ENCODE results near the gene DERL2. TPM values are rescaled to one million over a fixed set of nuclear protein-coding genes. Genes with fewer than 3 reads are reported as not detected.
A peak's percentile ranks its signal among the peaks of the same experiment; 100 is the strongest.

Gene DERL2
- total RNA-seq, 1 experiment from 2014 or later = 38.7 TPM

DNA sequence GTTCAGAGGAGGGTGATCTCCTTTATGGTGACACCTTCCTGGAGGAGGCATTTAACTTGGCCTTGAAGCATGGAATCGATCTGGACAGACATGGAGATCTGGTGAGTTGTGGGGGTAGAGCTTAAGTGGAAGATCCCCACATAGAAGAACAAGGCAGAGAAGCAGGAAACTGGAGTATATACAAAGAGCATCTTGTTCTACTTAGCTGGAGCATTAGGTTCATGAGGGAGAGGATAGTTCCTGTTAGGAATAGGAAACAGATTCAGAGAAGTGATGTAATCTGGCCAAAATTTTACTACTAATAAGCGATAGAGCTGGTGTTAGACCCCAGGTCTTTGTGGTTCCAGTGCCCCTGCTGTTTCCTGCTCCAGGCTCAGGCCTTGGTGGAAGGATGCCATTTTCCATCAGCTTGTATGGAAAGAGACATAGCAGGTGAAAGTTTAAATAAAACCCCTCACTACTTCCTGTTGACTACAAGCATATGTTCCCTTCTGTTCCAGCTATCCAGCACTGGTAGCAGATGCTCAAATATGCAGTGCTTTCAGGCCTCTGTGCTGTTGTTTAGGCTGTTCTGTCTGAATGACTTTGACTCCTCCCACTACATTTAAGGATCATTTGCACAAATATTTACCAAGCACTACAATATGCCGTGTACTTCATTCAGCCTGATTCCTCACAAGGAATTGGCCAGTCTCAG is 56.6 kb downstream of the DERL2 start:
- no peak for TF ChIP-seq EZH2 (IDR thresholded peaks at IDR 0.05; ENCODE audit: low read length, unreplicated experiment)
- no peak for TF ChIP-seq EZH2phosphoT487 (IDR thresholded peaks at IDR 0.05; ENCODE audit: borderline replicate concordance, low read length)
- TF ChIP-seq, protein P1, sequence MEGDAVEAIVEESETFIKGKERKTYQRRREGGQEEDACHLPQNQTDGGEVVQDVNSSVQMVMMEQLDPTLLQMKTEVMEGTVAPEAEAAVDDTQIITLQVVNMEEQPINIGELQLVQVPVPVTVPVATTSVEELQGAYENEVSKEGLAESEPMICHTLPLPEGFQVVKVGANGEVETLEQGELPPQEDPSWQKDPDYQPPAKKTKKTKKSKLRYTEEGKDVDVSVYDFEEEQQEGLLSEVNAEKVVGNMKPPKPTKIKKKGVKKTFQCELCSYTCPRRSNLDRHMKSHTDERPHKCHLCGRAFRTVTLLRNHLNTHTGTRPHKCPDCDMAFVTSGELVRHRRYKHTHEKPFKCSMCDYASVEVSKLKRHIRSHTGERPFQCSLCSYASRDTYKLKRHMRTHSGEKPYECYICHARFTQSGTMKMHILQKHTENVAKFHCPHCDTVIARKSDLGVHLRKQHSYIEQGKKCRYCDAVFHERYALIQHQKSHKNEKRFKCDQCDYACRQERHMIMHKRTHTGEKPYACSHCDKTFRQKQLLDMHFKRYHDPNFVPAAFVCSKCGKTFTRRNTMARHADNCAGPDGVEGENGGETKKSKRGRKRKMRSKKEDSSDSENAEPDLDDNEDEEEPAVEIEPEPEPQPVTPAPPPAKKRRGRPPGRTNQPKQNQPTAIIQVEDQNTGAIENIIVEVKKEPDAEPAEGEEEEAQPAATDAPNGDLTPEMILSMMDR (conservative IDR thresholded peaks at IDR 0.05; ENCODE audit: low read depth, low read length) = no peak
- Histone ChIP-seq H3K9ac (ENCODE audit: low read length) (no peak overlapping the region), H3K9me2 (replicated peaks; ENCODE audit: low read length) (no peaks in the 10 kb centered on the region), H3K4me2 (ENCODE audit: low read length) (no peak overlapping the region), H3K27me3 (ENCODE audit: low read length) (no peaks in the 10 kb centered on the region), H2AFZ (ENCODE audit: low read length) (no peak overlapping the region), H3K4me1 (ENCODE audit: insufficient read depth, low read length) (no peaks in the 10 kb centered on the region), H3K36me3 (ENCODE audit: low read depth, low read length) (peaks cover 42% of the 10 kb centered on the region), H3F3A (ENCODE audit: low read length, unreplicated experiment) (peaks cover 4% of the 10 kb centered on the region), H3K27ac (ENCODE audit: low read length) (no peak overlapping the region), H3K9me3 (ENCODE audit: low read length) (no peaks in the 10 kb centered on the region), H4K20me1 (ENCODE audit: low read length) (no peaks in the 10 kb centered on the region), H3K79me2 (ENCODE audit: low read length) (no peaks in the 10 kb centered on the region), H3K4me3 (ENCODE audit: low read length) (no peak overlapping the region)
- POLR2A ChIA-PET (ENCODE audit: unreplicated experiment) = no interaction called here
- CTCF ChIA-PET = no interaction called here
- ATAC-seq = peak; percentile 48; the same call in 1 of the 2 replicates
- no peak for DNase-seq
- BruUV-seq (replicated peaks) = no TSS peak
- intact Hi-C loops (cut with micrococcal nuclease) = no loop called here

DNA sequence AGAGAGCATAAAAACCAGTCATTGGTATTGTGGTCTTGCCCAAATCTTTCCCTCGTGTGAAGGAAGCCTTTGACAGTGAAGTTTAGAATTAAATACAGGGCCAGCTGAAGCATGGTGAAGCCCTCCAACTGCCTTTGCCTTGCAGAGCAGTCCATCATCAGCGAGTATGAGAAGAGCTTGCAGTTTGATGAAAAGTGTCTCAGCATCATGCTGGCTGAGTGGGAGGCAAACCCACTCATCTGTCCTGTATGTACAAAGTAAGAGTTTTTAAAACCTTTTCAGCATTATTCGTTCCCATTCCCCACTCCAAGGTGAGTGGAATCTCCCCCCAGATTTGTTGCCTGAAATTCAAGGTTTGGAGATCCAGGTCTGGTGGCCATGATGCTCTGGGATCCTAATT is 60.2 kb downstream of the DERL2 start:
- ATAC-seq (no peak), DNase-seq (no peak)
- no peaks in the 10 kb centered on the region for H3K27me3 ChIP-seq (ENCODE audit: low read length)
- CTCF ChIA-PET = no interaction called here
- no peak overlapping the region for H3K27ac ChIP-seq (ENCODE audit: low read length)
- no peak overlapping the region for H3K4me3 ChIP-seq (ENCODE audit: low read length)
- H3K79me2 ChIP-seq (ENCODE audit: low read length) = peaks cover 16% of the 10 kb centered on the region
- no peak overlapping the region for H2AFZ ChIP-seq (ENCODE audit: low read length)
- no peak overlapping the region for H3K4me2 ChIP-seq (ENCODE audit: low read length)
- H3K4me1 ChIP-seq (ENCODE audit: insufficient read depth, low read length) = peaks cover 18% of the 10 kb centered on the region
- POLR2A ChIA-PET (ENCODE audit: unreplicated experiment) = no interaction called here
- no peaks in the 10 kb centered on the region for H3K9me3 ChIP-seq (ENCODE audit: low read length)
- no TSS peak for BruUV-seq (replicated peaks)
- H3K9ac ChIP-seq (ENCODE audit: low read length) = no peak overlapping the region
- no peaks in the 10 kb centered on the region for H4K20me1 ChIP-seq (ENCODE audit: low read length)
- TF ChIP-seq EZH2 (IDR thresholded peaks at IDR 0.05; ENCODE audit: low read length, unreplicated experiment) = no peak
- no peak for TF ChIP-seq EZH2phosphoT487 (IDR thresholded peaks at IDR 0.05; ENCODE audit: borderline replicate concordance, low read length)
- TF ChIP-seq, protein P1 (conservative IDR thresholded peaks at IDR 0.05; ENCODE audit: low read depth, low read length) = no peak
- peaks cover 23% of the 10 kb centered on the region for H3K36me3 ChIP-seq (ENCODE audit: low read depth, low read length)
- intact Hi-C loops (cut with micrococcal nuclease) = no loop called here
- no peaks in the 10 kb centered on the region for H3F3A ChIP-seq (ENCODE audit: low read length, unreplicated experiment)
- H3K9me2 ChIP-seq (replicated peaks; ENCODE audit: low read length) = no peaks in the 10 kb centered on the region

DNA sequence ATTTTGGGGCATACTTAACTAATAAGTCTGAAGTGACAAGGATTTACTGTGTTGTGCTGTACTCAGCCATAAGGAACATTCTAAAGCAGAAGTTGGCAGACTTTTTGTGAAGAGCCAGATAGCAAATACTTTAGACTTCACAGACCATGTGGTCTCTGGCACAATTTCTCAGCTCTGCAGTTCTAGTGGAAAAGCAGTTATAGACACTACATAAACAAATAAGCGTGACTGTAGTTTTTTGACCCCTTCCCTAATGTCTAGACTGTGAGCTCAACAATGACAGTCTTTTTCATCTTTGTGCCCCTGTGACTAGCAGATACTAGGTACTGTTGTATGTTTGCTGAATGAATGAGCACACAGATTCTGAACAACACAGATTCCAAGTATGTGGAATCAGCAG is 61.1 kb downstream of the DERL2 start:
- H3K27me3 ChIP-seq (ENCODE audit: low read length) = no peaks in the 10 kb centered on the region
- no TSS peak for BruUV-seq (replicated peaks)
- intact Hi-C loops (cut with micrococcal nuclease) = no loop called here
- H3K9me2 ChIP-seq (replicated peaks; ENCODE audit: low read length) = no peaks in the 10 kb centered on the region
- peaks cover 20% of the 10 kb centered on the region for H3K4me1 ChIP-seq (ENCODE audit: insufficient read depth, low read length)
- ATAC-seq = no peak
- peaks cover 23% of the 10 kb centered on the region for H3K36me3 ChIP-seq (ENCODE audit: low read depth, low read length)
- H4K20me1 ChIP-seq (ENCODE audit: low read length) = no peaks in the 10 kb centered on the region
- H3K79me2 ChIP-seq (ENCODE audit: low read length) = peaks cover 24% of the 10 kb centered on the region
- POLR2A ChIA-PET (ENCODE audit: unreplicated experiment) = no interaction called here
- H3F3A ChIP-seq (ENCODE audit: low read length, unreplicated experiment) = no peaks in the 10 kb centered on the region
- no peak overlapping the region for H3K4me3 ChIP-seq (ENCODE audit: low read length)
- H2AFZ ChIP-seq (ENCODE audit: low read length) = no peak overlapping the region
- no peak overlapping the region for H3K27ac ChIP-seq (ENCODE audit: low read length)
- H3K4me2 ChIP-seq (ENCODE audit: low read length) = no peak overlapping the region
- CTCF ChIA-PET = interaction anchor here (1.3 kb wide), 1 partner anchor 14 kb away, joined by 8 read pairs; the partner anchor contains the start of gene C1QBP
- no peaks in the 10 kb centered on the region for H3K9me3 ChIP-seq (ENCODE audit: low read length)
- no peak for DNase-seq
- TF ChIP-seq EZH2phosphoT487 (IDR thresholded peaks at IDR 0.05; ENCODE audit: borderline replicate concordance, low read length) = no peak
- H3K9ac ChIP-seq (ENCODE audit: low read length) = no peak overlapping the region

Measured in PC-3 (cell line).